Stimulated activated CD8-positive, alpha-beta memory T cell treated with anti-CD3 and anti-CD28 coated beads, Interleukin-7, amount 100 ng/mL, for 24 hours (primary cell): ENCODE measurements around the gene CASP8.
"Not testable (repeated sequence)": the region's sequence is repeated elsewhere in the genome, so short reads cannot be mapped to it uniquely, and the experiment has no call there.

Source experiments
- DNase-seq: peaks from one replicate; pipeline ENCODE4 v3.0.0-alpha.2; 2020; ENCODE audit warnings: low read depth

Gene CASP8

GRCh38 chr2:201269764-201270163 is 9.4 kb downstream of the CASP8 start:
- no peak for DNase-seq

- no peak for DNase-seq
Observed at GRCh38 chr2:201270293-201271001, 10.1 kb downstream of the CASP8 start.

DNA sequence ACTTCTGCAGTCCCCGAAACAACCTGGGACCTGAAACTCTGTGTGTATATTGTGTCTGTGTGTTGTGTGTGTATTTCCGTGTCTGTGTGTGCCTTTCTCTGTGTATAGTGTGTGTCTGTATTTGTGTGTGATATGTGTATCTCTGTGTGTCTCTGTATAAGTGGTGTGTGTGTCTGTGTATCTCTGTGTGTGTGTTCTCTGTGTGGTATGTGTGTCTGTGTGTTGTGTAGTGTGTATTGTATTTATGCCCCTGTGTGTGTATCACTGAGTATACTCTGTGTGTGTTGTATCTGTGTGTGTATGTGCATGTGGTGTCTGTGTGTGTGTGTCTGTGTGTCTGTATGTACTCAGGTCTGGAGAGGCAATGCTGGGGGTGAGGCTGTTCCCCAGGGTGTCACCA is 11.6 kb downstream of the CASP8 start:
- no peak for DNase-seq

- DNase-seq = no peak
Observed at GRCh38 chr2:201273330-201273983, 13.1 kb downstream of the CASP8 start.

DNA sequence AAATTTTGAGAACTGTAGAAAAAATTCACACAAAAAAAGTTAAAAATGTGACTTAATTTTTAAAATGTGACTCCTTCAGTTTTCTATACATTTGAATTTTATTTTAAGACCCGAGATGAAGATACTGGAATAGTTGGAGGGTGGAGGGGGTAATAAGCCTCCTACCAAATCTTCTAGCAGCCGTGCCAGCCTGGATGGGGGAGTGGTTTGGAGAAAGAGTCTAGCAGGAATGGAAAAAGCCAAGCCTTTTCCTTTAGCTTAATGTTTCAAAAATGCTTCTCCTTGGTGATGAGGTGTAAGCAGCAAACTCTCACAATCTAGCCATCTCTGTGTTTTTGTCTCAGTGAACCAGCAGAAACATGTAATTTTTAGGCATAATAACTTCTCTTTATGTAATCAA is 14.7 kb downstream of the CASP8 start:
- DNase-seq = no peak

DNA sequence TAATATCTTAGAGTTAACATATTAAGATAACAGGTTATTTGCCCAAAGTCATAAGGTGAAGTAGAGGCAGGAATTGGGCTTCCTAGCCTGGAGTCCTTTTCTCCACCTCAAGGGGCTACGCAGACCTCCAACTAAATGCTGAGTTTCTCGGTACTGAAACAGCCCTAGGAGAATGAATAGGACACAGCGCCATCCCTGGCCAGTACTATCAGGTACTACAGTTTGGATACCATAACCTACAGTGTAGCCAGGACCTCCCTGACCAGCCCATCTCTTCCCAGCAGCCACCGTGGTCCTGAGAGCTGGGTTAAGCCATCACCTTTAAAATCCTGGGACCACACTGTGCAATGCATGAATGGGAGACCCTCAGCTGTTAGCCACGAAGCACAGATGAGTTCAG is 15.7 kb downstream of the CASP8 start:
- no peak for DNase-seq

DNA sequence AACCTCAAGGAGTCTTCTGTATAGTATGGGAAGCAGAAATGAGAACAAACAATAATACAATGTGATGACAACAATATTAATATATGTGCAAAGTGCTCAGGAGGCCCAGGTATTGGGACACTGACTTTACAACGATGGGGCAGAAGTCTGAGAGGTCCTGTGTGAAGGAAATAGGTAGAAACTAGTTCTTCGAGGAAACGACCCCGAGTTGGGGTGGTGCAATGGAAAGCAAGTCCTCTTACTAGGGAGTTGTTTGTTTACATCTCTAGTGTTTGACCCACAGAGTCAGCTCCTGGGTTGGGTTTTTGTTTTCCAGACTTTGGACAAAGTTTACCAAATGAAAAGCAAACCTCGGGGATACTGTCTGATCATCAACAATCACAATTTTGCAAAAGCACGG is 16.2 kb downstream of the CASP8 start:
- no peak for DNase-seq

GRCh38 chr2:201279079-201279478 is 18.7 kb downstream of the CASP8 start:
- no peak for DNase-seq

GRCh38 chr2:201280191-201281040 is 20.1 kb downstream of the CASP8 start:
- DNase-seq = no peak

DNA sequence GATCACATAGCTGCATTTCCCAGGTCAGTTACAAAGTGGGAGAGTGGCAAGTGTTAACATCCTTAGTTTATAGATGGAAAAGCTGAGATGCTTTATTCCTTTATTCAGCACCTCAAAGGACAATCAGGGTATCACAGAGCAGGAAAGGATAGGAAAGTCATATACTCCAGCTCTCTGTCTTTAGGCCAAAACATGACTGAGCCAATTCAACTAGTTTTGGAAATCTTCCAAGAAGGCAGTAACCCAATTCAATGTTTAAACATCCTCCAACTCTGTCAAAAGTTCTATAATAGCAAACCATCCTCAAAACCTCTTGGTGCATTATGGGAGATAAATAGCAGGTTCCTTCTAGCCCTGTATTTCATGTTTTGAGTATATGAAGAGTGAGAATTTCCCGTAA is 25.2 kb downstream of the CASP8 start:
- no peak for DNase-seq

DNA sequence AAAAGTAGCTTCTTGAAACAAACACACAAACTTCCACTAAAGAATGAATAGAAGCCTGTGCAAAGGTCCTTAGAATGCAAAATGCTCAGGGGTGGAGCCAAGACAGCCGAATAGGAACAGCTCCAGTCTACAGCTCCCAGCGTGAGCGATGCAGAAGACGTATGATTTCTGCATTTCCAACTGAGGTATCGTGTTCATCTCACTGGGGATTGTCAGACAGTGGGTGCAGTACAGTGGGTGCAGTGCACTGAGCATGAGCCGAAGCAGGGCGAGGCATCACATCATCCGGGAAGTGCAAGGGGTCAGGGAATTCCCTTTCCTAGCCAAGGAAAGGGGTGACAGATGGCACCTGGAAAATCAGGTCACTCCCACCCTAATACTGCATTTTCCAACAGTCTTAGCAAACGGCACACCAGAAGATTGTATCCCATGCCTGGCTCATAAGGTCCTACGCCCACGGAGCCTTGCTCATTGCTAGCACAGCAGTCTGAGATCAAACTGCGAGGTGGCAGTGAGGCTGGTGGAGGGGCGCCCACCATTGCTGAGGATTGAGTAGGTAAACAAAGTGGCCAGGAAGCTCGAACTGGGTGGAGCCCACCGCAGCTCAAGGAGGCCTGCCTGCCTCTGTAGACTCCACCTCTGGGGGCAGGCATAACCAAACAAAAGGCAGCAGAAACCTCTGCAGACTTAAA is 30.3 kb downstream of the CASP8 start:
- not testable (repeated sequence) for DNase-seq

GRCh38 chr2:201298462-201299052 is 38.2 kb downstream of the CASP8 start:
- DNase-seq = no peak

- not testable (repeated sequence) for DNase-seq
Observed at GRCh38 chr2:201299929-201300328, 39.6 kb downstream of the CASP8 start.

GRCh38 chr2:201307876-201308275 is 47.5 kb downstream of the CASP8 start:
- DNase-seq = no peak

DNA sequence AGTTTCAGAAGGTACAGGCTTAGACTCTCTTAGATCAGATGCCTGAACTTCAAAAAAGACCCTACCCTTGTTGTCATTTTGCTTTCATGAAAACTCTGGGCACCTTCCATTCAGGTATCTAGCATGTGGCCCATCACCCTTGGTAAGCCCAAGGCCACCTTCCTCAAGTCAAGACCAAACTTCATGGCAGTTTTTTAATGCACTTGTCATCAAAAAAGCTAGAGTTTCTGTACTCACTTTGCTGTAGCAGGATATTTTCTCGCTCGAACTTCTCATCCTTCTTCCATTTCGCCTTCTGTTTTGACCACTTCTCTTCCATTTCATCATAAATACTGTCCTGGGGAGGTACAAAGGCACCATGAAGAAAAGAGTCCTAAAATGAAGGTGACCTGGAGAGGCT is 48.6 kb downstream of the CASP8 start:
- no peak for DNase-seq

GRCh38 chr2:201313362-201313761 is 53.0 kb downstream of the CASP8 start:
- no peak for DNase-seq

DNA sequence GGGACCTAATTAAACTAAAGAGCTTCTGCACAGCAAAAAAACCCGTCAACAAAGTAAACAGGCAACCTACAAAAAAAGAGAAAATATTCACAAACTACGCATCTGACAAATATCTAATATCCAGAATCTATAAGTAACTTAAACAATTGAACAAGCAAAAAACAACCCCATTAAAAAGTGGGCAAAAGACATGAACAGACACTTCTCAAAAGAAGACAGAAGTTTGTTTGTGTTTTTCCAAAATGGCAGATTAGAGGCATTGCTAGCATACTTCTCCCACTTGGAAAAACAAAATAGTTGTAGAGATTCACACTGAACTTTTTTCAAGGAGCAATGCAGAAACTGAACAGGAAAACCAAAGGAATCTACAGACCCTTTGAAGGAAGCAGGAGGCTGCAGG is 59.2 kb downstream of the CASP8 start:
- DNase-seq = no peak

GRCh38 chr2:201320257-201320656 is 59.9 kb downstream of the CASP8 start:
- no peak for DNase-seq

DNA sequence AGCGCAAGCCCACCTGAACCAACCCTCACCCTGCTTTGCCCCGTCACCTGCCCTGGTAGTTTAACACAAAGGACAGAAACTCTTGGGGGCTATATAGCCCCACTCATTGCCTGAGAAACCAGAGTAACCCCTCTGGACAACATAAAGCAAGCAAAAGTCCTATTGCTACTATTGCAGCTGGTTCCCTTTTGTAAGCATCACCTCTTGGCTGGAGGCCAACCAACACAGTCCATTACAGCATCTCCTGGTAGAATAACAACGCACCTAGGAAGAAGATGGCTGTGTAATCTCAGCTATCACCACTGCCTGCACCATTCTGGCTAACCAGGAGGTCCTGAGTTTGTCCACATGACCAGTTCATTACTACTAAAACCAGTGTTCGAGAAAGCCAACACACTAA is 60.4 kb downstream of the CASP8 start:
- DNase-seq = no peak

DNA sequence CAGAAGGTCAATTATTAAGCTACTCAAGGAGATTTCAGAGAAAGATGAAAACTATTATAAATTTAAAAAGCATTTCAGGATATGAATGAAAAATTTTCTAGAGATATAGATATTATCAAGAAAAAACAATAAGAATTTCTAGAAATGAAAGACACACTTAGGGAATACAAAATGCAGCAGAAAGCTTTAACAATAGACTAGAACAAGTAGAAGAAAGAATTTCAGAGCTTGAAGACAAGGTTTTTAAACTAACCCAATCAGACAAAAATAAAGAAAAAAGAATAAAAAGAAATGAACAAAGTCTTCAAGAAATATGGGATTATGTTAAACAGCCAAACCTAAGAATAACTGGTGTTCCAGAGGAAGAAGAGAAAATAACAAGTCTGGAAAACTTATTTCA is 62.4 kb downstream of the CASP8 start:
- no peak for DNase-seq

GRCh38 chr2:201327678-201328077 is 67.3 kb downstream of the CASP8 start:
- DNase-seq = no peak

DNA sequence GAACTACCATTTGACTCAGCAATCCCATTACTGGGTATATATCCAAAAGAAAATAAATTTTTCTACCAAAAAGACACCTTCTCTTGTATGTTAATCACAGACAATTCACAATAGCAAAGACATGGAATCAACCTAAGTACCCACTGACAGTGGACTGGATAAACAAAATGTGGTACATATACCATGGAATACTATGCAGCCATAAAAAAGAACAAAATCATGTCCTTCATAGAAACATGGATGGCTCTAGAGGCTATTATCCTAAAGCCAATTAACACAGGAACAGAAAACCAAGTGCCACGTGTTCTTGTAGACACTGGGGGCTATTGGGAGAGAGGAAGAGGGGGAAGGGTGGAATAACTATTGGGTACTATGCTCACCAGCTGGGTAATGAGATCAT is 69.1 kb downstream of the CASP8 start:
- DNase-seq = no peak
